DND-41 (cell line): ENCODE data around the gene MAP3K12.

Source experiments
- CTCF ChIP-seq: IDR thresholded peaks from 2 replicates; pipeline ENCODE4 v1.5.1; 2012; ENCODE audit warnings: borderline replicate concordance, low read length, moderate library complexity, mild to moderate bottlenecking; ENCODE audit not compliant: poor library complexity, severe bottlenecking; ENCODE audit errors: extremely low read depth
- EZH2 ChIP-seq: IDR thresholded peaks from 3 replicates; pipeline ENCODE4 v1.6.1; 2012; ENCODE audit warnings: borderline replicate concordance, low read depth, mild to moderate bottlenecking, moderate library complexity, low read length, inconsistent platforms; ENCODE audit not compliant: severe bottlenecking

- TF ChIP-seq CTCF (no peak), EZH2 (no peak)
Measured at GRCh38 chr12:53479331-53479730, 19.9 kb downstream of the MAP3K12 start.
